Activated CD8-positive, alpha-beta memory T cell treated with anti-CD3 and anti-CD28 coated beads for 1 hour (primary cell): Measurements from ENCODE around the gene CLEC10A.
"Not testable (repeated sequence)": the region's sequence is repeated elsewhere in the genome, so short reads cannot be mapped to it uniquely, and the experiment has no call there.

Experiments
- DNase-seq, 2 donors: peaks; one replicate each; pipeline ENCODE4 v3.0.0-alpha.2; 2020; ENCODE audit warnings: low read depth in 1 of 2; ENCODE audit errors: extremely low read depth in 1 of 2

The CLEC10A gene

GRCh38 chr17:7079581-7080455 lies at the start of gene CLEC10A:
CLEC10A (minus strand) TSS chr17:7080251; CDS start chr17:7078812, 1,439 bp downstream.
- DNase-seq: no peak

- DNase-seq: no peak
These were observed 49.3 kb upstream of the CLEC10A start for GRCh38 chr17:7129311-7129710.

- no peak for DNase-seq
These were observed 48.1 kb upstream of the CLEC10A start for GRCh38 chr17:7128160-7128559.

GRCh38 chr17:7127501-7127900 lies 47.5 kb upstream of the CLEC10A start:
- not testable (repeated sequence) for DNase-seq

- DNase-seq: not testable (repeated sequence)
These were observed 46.3 kb upstream of the CLEC10A start for GRCh38 chr17:7126386-7126785.

GRCh38 chr17:7124923-7125322 lies 44.9 kb upstream of the CLEC10A start:
- DNase-seq: no peak

GRCh38 chr17:7123844-7124243 lies 43.8 kb upstream of the CLEC10A start:
- DNase-seq: no peak

- DNase-seq: no peak
These were observed 42.3 kb upstream of the CLEC10A start for GRCh38 chr17:7122381-7122780.

GRCh38 chr17:7120635-7121034 lies 40.6 kb upstream of the CLEC10A start:
- not testable (repeated sequence) for DNase-seq

GRCh38 chr17:7120123-7120522 lies 40.1 kb upstream of the CLEC10A start:
- DNase-seq: no peak

- DNase-seq: no peak
These were observed 39.3 kb upstream of the CLEC10A start for GRCh38 chr17:7119314-7119713.

GRCh38 chr17:7114875-7115614 lies 35.0 kb upstream of the CLEC10A start:
- DNase-seq: no peak

GRCh38 chr17:7114241-7114874 lies 34.3 kb upstream of the CLEC10A start, which contains the start of gene ASGR2:
ASGR2 (minus strand) TSS chr17:7114822; CDS start chr17:7114240, 582 bp downstream.
- no peak for DNase-seq

- DNase-seq: no peak
These were observed 33.4 kb upstream of the CLEC10A start for GRCh38 chr17:7113273-7114071.

GRCh38 chr17:7112510-7113108 lies 32.6 kb upstream of the CLEC10A start:
- DNase-seq: no peak

GRCh38 chr17:7111784-7112509 lies 31.9 kb upstream of the CLEC10A start:
- DNase-seq: no peak

- DNase-seq: no peak
These were observed 30.7 kb upstream of the CLEC10A start for GRCh38 chr17:7110617-7111306.

GRCh38 chr17:7109461-7110322 lies 29.6 kb upstream of the CLEC10A start:
- DNase-seq: no peak
